ENCODE measurements around the gene GSK3A.

GSK3A gene

DNA sequence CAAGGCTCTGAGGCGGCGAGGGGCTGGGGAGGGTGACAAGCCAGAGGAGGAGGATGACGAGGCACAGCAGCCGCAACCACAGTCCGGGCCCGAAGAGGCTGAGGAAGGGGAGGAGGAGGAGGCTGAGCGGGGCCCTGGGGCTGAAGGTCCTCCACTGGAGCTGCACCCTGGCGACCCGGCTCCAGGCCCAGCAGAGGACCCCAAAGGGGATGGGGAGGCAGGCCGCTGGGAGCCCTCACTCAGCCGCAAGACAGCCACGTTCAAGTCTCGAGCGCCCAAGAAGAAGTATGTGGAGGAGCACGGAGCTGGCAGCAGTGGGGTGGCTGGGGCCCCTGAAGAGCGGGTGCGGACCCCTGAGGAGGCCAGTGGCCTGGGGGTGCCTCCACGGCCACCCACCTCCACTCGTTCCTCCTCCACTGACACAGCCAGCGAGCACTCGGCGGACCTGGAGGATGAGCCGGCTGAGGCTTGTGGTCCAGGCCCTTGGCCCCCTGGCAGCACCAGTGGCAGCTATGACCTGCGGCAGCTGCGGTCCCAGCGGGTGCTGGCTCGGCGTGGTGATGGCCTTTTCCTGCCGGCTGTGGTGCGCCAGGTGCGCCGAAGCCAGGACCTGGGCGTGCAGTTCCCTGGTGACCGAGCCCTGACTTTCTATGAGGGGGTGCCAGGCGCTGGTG lies 29.6 kb upstream of the GSK3A start:
- TF ChIP-seq, protein P1, sequence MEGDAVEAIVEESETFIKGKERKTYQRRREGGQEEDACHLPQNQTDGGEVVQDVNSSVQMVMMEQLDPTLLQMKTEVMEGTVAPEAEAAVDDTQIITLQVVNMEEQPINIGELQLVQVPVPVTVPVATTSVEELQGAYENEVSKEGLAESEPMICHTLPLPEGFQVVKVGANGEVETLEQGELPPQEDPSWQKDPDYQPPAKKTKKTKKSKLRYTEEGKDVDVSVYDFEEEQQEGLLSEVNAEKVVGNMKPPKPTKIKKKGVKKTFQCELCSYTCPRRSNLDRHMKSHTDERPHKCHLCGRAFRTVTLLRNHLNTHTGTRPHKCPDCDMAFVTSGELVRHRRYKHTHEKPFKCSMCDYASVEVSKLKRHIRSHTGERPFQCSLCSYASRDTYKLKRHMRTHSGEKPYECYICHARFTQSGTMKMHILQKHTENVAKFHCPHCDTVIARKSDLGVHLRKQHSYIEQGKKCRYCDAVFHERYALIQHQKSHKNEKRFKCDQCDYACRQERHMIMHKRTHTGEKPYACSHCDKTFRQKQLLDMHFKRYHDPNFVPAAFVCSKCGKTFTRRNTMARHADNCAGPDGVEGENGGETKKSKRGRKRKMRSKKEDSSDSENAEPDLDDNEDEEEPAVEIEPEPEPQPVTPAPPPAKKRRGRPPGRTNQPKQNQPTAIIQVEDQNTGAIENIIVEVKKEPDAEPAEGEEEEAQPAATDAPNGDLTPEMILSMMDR (IDR thresholded peaks at IDR 0.05; ENCODE audit: insufficient read depth, low read length, missing control alignments): no peak
- DNase-seq (ENCODE audit: low read depth, low spot score): no peak
- H3K4me3 ChIP-seq (ENCODE audit: low read depth, low read length): no peak overlapping the region
- CTCF ChIA-PET: interaction anchor here (2.6 to 3.8 kb wide), 2 partner anchors 26 to 27 kb away, joined by 17 to 21 read pairs; no protein-coding TSS in a partner anchor
- POLR2A ChIA-PET: interaction anchor here (0.7 to 1.5 kb wide), 2 partner anchors 11 to 29 kb away, joined by 3 to 4 read pairs; partner anchors contain the start of gene GSK3A

DNA sequence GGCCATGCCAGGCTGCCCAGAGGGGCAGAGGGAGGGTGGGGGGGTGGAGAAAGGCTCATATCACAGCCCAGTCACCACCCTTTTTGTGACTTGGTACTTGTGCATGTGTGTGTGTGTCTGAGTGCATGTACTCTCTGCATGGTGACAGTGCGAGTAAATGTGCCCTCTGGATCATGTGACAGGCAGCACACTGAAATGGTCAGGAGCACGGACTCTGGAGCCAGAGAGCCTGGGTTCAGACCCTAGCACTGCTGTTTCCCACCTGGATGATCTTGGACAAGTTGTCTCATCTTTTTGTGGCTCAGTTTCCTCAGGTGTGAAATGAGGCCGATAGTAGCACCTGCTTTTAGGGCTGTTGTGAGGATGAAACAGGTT lies 28.6 kb upstream of the GSK3A start:
- CTCF ChIA-PET: interaction anchor here (2.6 to 2.7 kb wide), 2 partner anchors 8 to 26 kb away, joined by 17 to 49 read pairs; no protein-coding TSS in a partner anchor
- TF ChIP-seq, protein P1 (IDR thresholded peaks at IDR 0.05; ENCODE audit: insufficient read depth, low read length, missing control alignments): no peak
- DNase-seq (ENCODE audit: low read depth, low spot score): no peak
- POLR2A ChIA-PET: interaction anchor here (1.3 to 1.9 kb wide), 4 partner anchors 8 to 28 kb away, joined by 3 to 20 read pairs (median 5); partner anchors contain the start of gene GSK3A
- peak overlapping the region; percentile 80; the same call in 1 of the 2 replicates for H3K4me3 ChIP-seq (ENCODE audit: low read depth, low read length)

DNA sequence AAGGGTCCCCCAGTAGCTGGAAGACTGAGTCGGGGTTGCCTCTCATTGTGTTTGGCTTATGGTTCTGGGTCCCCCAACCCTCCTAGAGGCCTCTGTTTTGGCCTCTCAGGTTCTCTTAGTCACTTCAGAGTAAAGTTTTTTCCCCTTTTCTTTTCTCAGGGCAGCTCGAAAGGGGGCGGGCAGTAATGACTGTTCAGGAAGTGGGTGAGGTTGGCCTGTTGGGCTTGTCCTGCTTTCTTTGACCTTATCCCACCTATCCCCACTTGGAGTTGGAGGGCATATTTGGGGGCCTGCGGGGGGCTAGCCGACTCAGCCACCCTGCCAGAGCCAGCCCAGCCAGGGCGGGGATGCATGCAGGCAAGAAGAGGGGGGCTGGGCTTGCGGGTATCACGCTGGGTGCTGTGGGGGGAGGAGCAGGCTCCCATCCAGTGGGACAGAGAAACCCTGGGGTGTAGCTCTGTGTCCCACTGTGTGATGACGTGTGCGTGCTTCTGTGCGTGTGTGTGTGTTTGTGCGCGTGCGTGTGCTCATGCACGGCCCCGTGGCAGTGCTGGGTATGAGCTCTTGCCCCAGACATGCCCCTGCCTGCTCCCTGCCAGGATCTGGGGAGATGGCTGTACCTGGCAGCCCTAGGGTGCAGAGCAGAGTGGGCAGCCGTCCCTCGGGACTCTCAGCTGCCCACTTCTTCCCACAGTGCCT lies 28.1 kb upstream of the GSK3A start:
- ChIA-PET CTCF (interaction anchor here (1.3 to 2.7 kb wide), 3 partner anchors 9 to 131 kb away, joined by 3 to 49 read pairs (median 17); no protein-coding TSS in a partner anchor), POLR2A (interaction anchor here (1.3 to 1.9 kb wide), 4 partner anchors 9 to 28 kb away, joined by 3 to 20 read pairs (median 5); partner anchors contain the start of gene GSK3A)
- TF ChIP-seq, protein P1 (IDR thresholded peaks at IDR 0.05; ENCODE audit: insufficient read depth, low read length, missing control alignments): no peak
- peak overlapping the region; percentile 80 for H3K4me3 ChIP-seq (ENCODE audit: low read depth, low read length)
- no peak for DNase-seq (ENCODE audit: low read depth, low spot score)

DNA sequence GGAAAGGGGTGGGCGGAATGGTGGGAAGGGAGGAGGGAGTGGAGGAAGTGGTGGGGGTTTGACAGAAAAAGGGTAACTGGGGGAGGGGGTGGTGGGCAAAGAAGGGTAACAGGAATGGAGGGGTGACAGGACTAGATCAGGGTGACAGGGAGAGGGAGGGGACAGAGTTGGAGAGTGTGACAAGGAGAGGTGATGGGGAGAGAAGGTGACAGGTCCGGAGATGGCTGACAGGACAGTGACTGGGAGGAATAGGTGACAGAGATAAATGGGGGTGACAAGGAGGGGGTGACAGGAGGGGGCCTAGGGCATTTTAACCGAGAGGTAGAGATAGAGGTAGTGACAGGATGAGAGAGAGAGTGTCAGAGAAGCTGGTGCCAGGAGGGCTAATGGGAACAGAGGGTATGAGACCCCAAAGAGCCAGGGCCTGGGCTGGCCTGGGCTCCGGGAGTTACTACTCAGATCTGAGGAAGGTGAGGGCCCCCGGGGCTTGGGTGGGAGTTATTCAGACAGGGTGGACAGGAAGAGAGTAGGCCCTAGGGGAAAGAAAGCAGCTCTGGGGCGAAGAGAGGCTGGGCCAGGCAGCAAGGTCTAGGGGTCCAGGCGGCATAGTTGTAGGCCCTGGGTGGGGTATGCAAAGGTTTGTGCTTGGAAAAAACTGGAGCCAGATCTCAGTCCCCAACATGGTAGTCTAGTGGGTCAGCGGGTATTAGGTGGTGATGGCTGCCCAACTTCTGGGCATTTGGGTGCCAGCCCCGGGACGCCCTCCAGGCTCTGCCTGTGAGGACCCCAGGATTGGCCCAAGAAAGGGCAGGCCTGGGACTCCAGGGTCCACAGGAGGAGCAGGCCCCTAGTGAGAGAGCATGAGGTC lies 27.3 kb upstream of the GSK3A start:
- H3K4me3 ChIP-seq (ENCODE audit: low read depth, low read length): peak overlapping the region; percentile 80
- TF ChIP-seq, protein P1 (IDR thresholded peaks at IDR 0.05; ENCODE audit: insufficient read depth, low read length, missing control alignments): no peak
- DNase-seq (ENCODE audit: low read depth, low spot score): no peak
- ChIA-PET CTCF (interaction anchor here (1.3 to 2.7 kb wide), 3 partner anchors 9 to 131 kb away, joined by 3 to 49 read pairs (median 17); no protein-coding TSS in a partner anchor), POLR2A (interaction anchor here (1.3 to 1.9 kb wide), 3 partner anchors 10 to 15 kb away, joined by 3 to 20 read pairs (median 6); no protein-coding TSS in a partner anchor)

DNA sequence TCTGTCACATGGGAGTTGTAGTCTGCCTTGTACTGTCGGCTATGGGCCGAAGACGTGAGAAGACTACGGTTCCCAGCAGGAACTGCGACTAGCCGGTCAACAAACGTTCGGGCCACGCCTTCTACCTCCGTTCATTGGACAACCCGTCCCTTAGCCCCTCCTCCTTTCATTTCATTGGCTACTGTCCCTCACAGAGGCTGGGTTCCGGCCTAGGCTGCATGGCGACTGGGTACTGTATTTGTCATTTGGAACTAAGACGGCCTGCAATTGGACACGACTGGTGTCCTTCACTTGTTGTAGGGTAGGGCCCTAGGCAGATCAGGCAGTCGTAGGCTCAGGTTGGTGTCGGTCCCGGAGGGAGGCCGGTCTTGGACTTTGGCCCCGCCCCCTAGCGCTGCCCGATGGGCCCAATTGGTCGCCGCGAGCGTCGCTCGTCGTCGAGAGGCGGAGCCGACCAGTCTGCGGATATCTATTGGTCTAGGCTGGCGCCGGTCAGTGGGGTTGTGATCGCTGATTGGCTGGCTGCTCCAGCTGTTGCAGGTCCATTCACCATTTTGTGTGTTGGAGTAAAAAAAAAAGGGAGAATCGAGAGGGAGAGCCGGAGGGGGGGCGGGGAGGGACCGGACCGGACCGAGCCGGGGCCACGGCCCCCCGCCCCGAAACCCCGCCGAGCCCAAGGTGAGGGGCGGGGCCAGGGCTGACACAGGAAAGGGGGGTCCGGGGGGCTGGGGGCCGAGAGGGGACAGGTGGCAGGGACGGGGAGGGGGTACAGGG lies 26.5 kb upstream of the GSK3A start, which contains the start of gene CIC:
Gene CIC, plus strand, starts transcription at position 549 of the 774 bp plus-strand sequence. CDS start 2,532 bp downstream, outside the sequence.
- ChIA-PET POLR2A (no interaction called here), CTCF (interaction anchor here (1.3 to 2.7 kb wide), 3 partner anchors 10 to 132 kb away, joined by 3 to 49 read pairs (median 17); no protein-coding TSS in a partner anchor)
- peak; percentile 100 for DNase-seq (ENCODE audit: low read depth, low spot score)
- TF ChIP-seq, protein P1 (IDR thresholded peaks at IDR 0.05; ENCODE audit: insufficient read depth, low read length, missing control alignments): no peak
- peak within 1 kb of the TSS; percentile 96 for H3K4me3 ChIP-seq (ENCODE audit: low read depth, low read length)
